Trophoblast cell (in vitro differentiated cells and primary cell): ENCODE results near the gene MYCBP2.

ENCODE experiments used
- DNase-seq, 2 donors: peaks; one replicate each; pipeline ENCODE4 v3.0.0-alpha.2; 2016
- H2AFZ ChIP-seq: 2 replicates; pipeline ENCODE4 v1.6.1; 2013; ENCODE audit warnings: low read length, moderate library complexity, mild to moderate bottlenecking; ENCODE audit not compliant: insufficient read depth, poor library complexity
- H2AK5ac ChIP-seq: 2 replicates; pipeline ENCODE4 v1.6.1; 2013; ENCODE audit warnings: mild to moderate bottlenecking, low read length
- H2BK120ac ChIP-seq: 2 replicates; pipeline ENCODE4 v1.6.1; 2013; ENCODE audit warnings: low read length, mild to moderate bottlenecking, moderate library complexity; ENCODE audit not compliant: insufficient read depth, poor library complexity
- H2BK12ac ChIP-seq: 2 replicates; pipeline ENCODE4 v1.6.1; 2013; ENCODE audit warnings: mild to moderate bottlenecking, low read length, moderate library complexity
- H2BK5ac ChIP-seq: 2 replicates; pipeline ENCODE4 v1.6.1; 2013; ENCODE audit warnings: low read length, low read depth, moderate library complexity, mild to moderate bottlenecking; ENCODE audit not compliant: poor library complexity
- H3K14ac ChIP-seq: 2 replicates; pipeline ENCODE4 v1.6.1; 2013; ENCODE audit warnings: mild to moderate bottlenecking, low read length
- H3K18ac ChIP-seq: 2 replicates; pipeline ENCODE4 v1.6.1; 2013; ENCODE audit warnings: mild to moderate bottlenecking, low read length
- H3K23ac ChIP-seq: 2 replicates; pipeline ENCODE4 v1.6.1; 2013; ENCODE audit warnings: low read length
- H3K27ac ChIP-seq: 2 replicates; pipeline ENCODE4 v1.5.1; 2013; ENCODE audit warnings: low read depth, mild to moderate bottlenecking, inconsistent platforms, low read length, moderate library complexity
- H3K27me3 ChIP-seq: 2 replicates; pipeline ENCODE4 v1.6.1; 2013; ENCODE audit warnings: inconsistent platforms, mild to moderate bottlenecking, low read length, moderate library complexity; ENCODE audit not compliant: insufficient read depth
- H3K36me3 ChIP-seq, 2 experiments: 1 replicate in 1 of 2; 2 replicates in 1 of 2; pipeline ENCODE4 v1.6.1; 2013; ENCODE audit warnings: low read length in 2 of 2, mild to moderate bottlenecking in 2 of 2, moderate library complexity in 1 of 2; ENCODE audit not compliant: insufficient read depth in 2 of 2, control insufficient read depth in 1 of 2
- H3K4ac ChIP-seq: 2 replicates; pipeline ENCODE4 v1.6.1; 2013; ENCODE audit warnings: low read depth, mild to moderate bottlenecking, low read length, moderate library complexity
- H3K4me1 ChIP-seq, 2 experiments: 1 replicate in 1 of 2; 2 replicates in 1 of 2; pipeline ENCODE4 v1.6.1; 2013; ENCODE audit warnings: low read length in 2 of 2, mild to moderate bottlenecking in 2 of 2, moderate library complexity in 1 of 2; ENCODE audit not compliant: insufficient read depth in 2 of 2, control insufficient read depth in 1 of 2
- H3K4me2 ChIP-seq: 2 replicates; pipeline ENCODE4 v1.6.1; 2013; ENCODE audit warnings: inconsistent platforms, mild to moderate bottlenecking, low read length, moderate library complexity
- H3K4me3 ChIP-seq: 2 replicates; pipeline ENCODE4 v1.5.1; 2013; ENCODE audit warnings: mild to moderate bottlenecking, low read depth, low read length, inconsistent platforms
- H3K79me1 ChIP-seq: one replicate; pipeline ENCODE4 v1.6.1; 2013; ENCODE audit warnings: low read length
- H3K79me2 ChIP-seq: 2 replicates; pipeline ENCODE4 v1.6.1; 2013; ENCODE audit warnings: low read length, mild to moderate bottlenecking; ENCODE audit not compliant: control insufficient read depth, insufficient read depth, poor library complexity
- H3K9ac ChIP-seq: 2 replicates; pipeline ENCODE4 v1.6.1; 2013; ENCODE audit warnings: mild to moderate bottlenecking, low read length
- H3K9me3 ChIP-seq: 2 replicates; pipeline ENCODE4 v1.6.1; 2013; ENCODE audit warnings: low read depth, mild to moderate bottlenecking, control low read depth, inconsistent platforms, low read length; ENCODE audit not compliant: insufficient read depth
- H4K12ac ChIP-seq: 2 replicates; pipeline ENCODE4 v1.6.1; 2013; ENCODE audit warnings: low read depth, mild to moderate bottlenecking, low read length, moderate library complexity
- H4K8ac ChIP-seq: 2 replicates; pipeline ENCODE4 v1.6.1; 2013; ENCODE audit warnings: low read depth, mild to moderate bottlenecking, low read length, moderate library complexity
- H4K91ac ChIP-seq: one replicate; pipeline ENCODE4 v1.6.1; 2013; ENCODE audit warnings: low read depth, mild to moderate bottlenecking, low read length, moderate library complexity
- WGBS: extraction: QIAGEN DNeasy Blood & Tissue Kit; methylation state at CpG from one replicate; pipeline ENCODE4 v1.1.7; 2013; ENCODE audit warnings: missing lambda C conversion rate; ENCODE audit not compliant: insufficient read length, insufficient coverage; ENCODE audit errors: extremely low coverage; 5-methylcytosine and 5-hydroxymethylcytosine counted together

MYCBP2 gene

DNA sequence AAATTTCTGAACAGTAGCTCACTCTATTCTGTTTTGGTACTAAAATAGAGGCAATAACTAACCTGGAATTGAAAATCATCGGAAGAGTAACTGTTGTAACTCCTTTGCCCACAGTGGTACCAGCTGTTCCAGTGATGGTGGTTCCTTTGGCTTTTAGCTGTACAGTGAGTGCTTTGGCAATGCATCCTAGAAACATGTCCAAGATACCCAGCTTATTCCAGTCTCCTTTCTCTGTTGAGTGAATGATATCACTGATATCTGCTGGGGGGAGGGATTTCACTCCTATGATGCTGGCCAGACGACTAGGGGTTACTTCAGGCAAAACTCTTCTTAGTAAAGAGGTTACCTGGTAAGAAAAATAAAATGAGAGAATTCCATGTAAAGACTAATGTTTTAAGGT is 259.4 kb downstream of the MYCBP2 start:
- H3K4me1 ChIP-seq = no peaks in the 10 kb centered on the region
- H2BK5ac ChIP-seq = no peak overlapping the region
- H4K8ac ChIP-seq = no peak overlapping the region
- no peaks in the 10 kb centered on the region for H3K9me3 ChIP-seq
- no peak overlapping the region for H3K4me3 ChIP-seq
- H3K9ac ChIP-seq = no peak overlapping the region
- H3K27me3 ChIP-seq = no peaks in the 10 kb centered on the region
- no peak overlapping the region for H3K23ac ChIP-seq
- no peak overlapping the region for H3K27ac ChIP-seq
- DNase-seq = no peak
- no peak overlapping the region for H4K12ac ChIP-seq
- no peak overlapping the region for H4K91ac ChIP-seq
- H3K18ac ChIP-seq = no peak overlapping the region
- H2AFZ ChIP-seq = no peak overlapping the region
- H2BK12ac ChIP-seq = no peak overlapping the region
- no peak overlapping the region for H2BK120ac ChIP-seq
- no peak overlapping the region for H3K4me2 ChIP-seq
- no peak overlapping the region for H2AK5ac ChIP-seq
- H3K79me1 ChIP-seq = no peaks in the 10 kb centered on the region
- H3K14ac ChIP-seq = no peak overlapping the region
- H3K79me2 ChIP-seq = no peaks in the 10 kb centered on the region
- no peak overlapping the region for H3K4ac ChIP-seq
- peaks cover 4 to 10% of the 10 kb centered on the region in 2 experiments for H3K36me3 ChIP-seq
- no CpG with 5 or more reads among the region's 2 CpGs for WGBS

DNA sequence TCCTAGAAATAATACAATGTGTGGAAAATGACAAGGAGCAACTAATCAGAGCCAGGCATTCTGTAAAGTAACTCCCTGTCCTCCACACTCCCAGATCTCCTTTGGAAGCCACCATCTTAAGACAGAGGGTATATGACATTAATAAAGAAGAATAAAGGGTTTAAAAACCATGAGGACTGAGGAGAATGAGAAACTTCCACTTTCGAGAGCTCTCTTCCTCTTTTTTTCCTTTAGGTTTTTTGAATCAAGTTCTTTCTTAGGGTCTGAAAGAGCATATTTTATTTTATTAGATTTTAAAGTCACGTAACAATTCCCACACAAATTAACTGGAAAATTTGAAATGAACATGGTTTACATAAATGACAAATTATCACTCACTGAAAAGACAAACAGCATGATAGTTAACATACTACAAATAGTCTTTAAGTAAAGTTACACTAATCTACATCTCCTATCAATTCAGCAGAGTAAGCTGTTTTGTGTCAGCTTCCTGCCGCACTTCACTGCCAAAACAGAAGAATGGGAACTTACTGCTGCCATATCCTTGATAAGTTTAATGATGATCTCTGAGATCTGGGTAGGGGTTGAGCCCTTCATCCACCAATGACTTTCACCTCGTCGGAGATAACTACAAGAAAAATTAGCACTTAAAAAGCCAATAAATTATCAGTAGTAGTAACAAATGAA is 261.3 kb downstream of the MYCBP2 start:
- Histone ChIP-seq H2AK5ac (no peak overlapping the region), H3K18ac (no peak overlapping the region), H2AFZ (no peak overlapping the region), H3K4me1 (no peaks in the 10 kb centered on the region), H4K91ac (no peak overlapping the region), H3K27ac (no peak overlapping the region), H3K79me1 (no peaks in the 10 kb centered on the region), H3K9me3 (no peaks in the 10 kb centered on the region), H3K27me3 (no peaks in the 10 kb centered on the region), H3K23ac (no peak overlapping the region), H3K4me3 (no peak overlapping the region), H4K12ac (no peak overlapping the region), H2BK120ac (no peak overlapping the region), H3K14ac (no peak overlapping the region), H3K79me2 (no peaks in the 10 kb centered on the region), H2BK5ac (no peak overlapping the region), H3K9ac (no peak overlapping the region), H3K36me3 (peaks cover 4 to 11% of the 10 kb centered on the region in 2 experiments), H4K8ac (no peak overlapping the region), H3K4ac (no peak overlapping the region), H2BK12ac (no peak overlapping the region), H3K4me2 (no peak overlapping the region)
- WGBS = no CpG with 5 or more reads among the region's 5 CpGs
- no peak for DNase-seq

DNA sequence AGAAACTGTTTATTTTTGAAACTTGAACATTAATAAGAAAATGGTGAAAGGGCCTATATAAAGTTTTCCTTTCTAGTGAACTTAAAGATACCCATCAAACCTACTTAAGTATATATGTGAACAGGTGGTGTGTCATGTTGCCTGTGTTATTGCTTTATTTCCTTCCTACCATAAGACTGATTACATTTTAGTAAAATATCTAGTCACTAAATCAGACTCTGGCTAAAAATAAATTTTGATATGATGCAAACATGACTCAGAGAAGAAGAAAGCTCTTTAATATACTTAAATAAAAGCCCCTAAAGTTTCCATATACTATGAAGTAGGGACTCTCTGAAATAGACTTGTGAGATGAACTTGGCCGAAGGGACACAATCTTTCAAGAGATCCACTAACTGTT is 264.8 kb downstream of the MYCBP2 start:
- H3K4ac ChIP-seq = no peak overlapping the region
- no peak overlapping the region for H4K12ac ChIP-seq
- H2BK5ac ChIP-seq = no peak overlapping the region
- H2AK5ac ChIP-seq = no peak overlapping the region
- H3K79me1 ChIP-seq = no peaks in the 10 kb centered on the region
- H3K27me3 ChIP-seq = no peaks in the 10 kb centered on the region
- H3K9ac ChIP-seq = no peak overlapping the region
- no peak overlapping the region for H3K23ac ChIP-seq
- no peak overlapping the region for H3K27ac ChIP-seq
- H2AFZ ChIP-seq = no peak overlapping the region
- H3K4me1 ChIP-seq = no peaks in the 10 kb centered on the region
- H4K8ac ChIP-seq = no peak overlapping the region
- H2BK120ac ChIP-seq = no peak overlapping the region
- no peaks in the 10 kb centered on the region for H3K79me2 ChIP-seq
- H4K91ac ChIP-seq = no peak overlapping the region
- H3K9me3 ChIP-seq = no peaks in the 10 kb centered on the region
- H3K4me2 ChIP-seq = no peak overlapping the region
- no peak overlapping the region for H2BK12ac ChIP-seq
- no peak overlapping the region for H3K4me3 ChIP-seq
- no CpG with 5 or more reads among the region's 1 CpG for WGBS
- peaks cover 4 to 7% of the 10 kb centered on the region in 2 experiments for H3K36me3 ChIP-seq
- no peak overlapping the region for H3K14ac ChIP-seq
- DNase-seq = no peak
- no peak overlapping the region for H3K18ac ChIP-seq

DNA sequence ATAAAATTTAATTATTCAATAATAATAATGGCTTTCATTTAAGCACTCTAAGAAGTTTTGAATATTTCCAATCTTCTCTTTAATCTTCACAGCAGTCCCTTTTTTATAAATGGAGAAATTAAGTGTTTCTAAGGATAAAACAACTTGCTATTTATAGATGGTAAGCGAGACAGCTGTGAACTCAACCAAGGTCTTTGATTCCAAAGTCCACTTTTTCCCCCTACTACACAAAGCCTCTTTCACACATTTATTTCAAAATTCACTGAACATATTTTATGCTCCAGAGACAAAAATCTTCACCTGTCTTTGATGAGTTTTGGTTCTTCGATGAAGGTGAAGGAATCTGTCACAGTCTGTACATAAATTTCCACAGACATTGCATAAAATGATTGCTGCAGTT is 265.5 kb downstream of the MYCBP2 start:
- Histone ChIP-seq H2BK12ac (no peak overlapping the region), H2AK5ac (no peak overlapping the region), H3K27me3 (no peaks in the 10 kb centered on the region), H3K4me2 (no peak overlapping the region), H3K4me1 (no peaks in the 10 kb centered on the region), H3K23ac (no peak overlapping the region), H4K12ac (no peak overlapping the region), H2BK120ac (no peak overlapping the region), H3K4me3 (no peak overlapping the region), H3K18ac (no peak overlapping the region), H2BK5ac (no peak overlapping the region), H3K4ac (no peak overlapping the region), H3K79me2 (no peaks in the 10 kb centered on the region), H3K27ac (no peak overlapping the region), H3K36me3 (peaks cover 4 to 7% of the 10 kb centered on the region in 2 experiments), H3K9me3 (no peaks in the 10 kb centered on the region), H4K8ac (no peak overlapping the region), H3K79me1 (no peaks in the 10 kb centered on the region), H2AFZ (no peak overlapping the region), H3K14ac (no peak overlapping the region), H3K9ac (no peak overlapping the region), H4K91ac (no peak overlapping the region)
- DNase-seq = no peak
- no CpG with 5 or more reads among the region's 2 CpGs for WGBS
